HEK293 (cell line): ENCODE measurements around the gene PDZD4.

Source experiments
- CTCF ChIA-PET: fragments of 350-600 bp; formaldehyde crosslinking; extraction: SDS; loops from one replicate; lab custom pipeline; 2021; ENCODE audit warnings: antibody characterized with exemption; lab: Yijun Ruan, JAX
- POLR2A ChIA-PET: fragments of 300-600 bp; formaldehyde crosslinking; extraction: SDS; loops from one replicate; lab custom pipeline; 2020; ENCODE audit warnings: antibody characterized with exemption, inconsistent platforms; lab: Yijun Ruan, JAX
- H3K27ac ChIP-seq: fragments of 200-500 bp; sonication (Bioruptor generic); 2 replicates; pipeline ENCODE4 v1.5.1; 2014; ENCODE audit warnings: low read depth, low read length, control low read depth, inconsistent platforms; ENCODE audit errors: extremely low read depth
- H3K36me3 ChIP-seq, 2 experiments: fragments of 200-500 bp in 1 of 2; sonication (Bioruptor generic) in 1 of 2; 1 replicate in 1 of 2; 2 replicates in 1 of 2; pipeline ENCODE4 v1.5.1; 2014 to 2017; ENCODE audit warnings: inconsistent platforms in 2 of 2, low read length in 2 of 2; ENCODE audit not compliant: control insufficient read depth in 2 of 2, insufficient read depth in 1 of 2
- H3K4me1 ChIP-seq: fragments of 200-500 bp; sonication (Bioruptor generic); 2 replicates; pipeline ENCODE4 v1.5.1; 2014; ENCODE audit warnings: mild to moderate bottlenecking, low read length, inconsistent platforms; ENCODE audit not compliant: control insufficient read depth, insufficient read depth
- H3K4me3 ChIP-seq: 2 replicates; pipeline ENCODE4 v1.5.1; 2011; ENCODE audit warnings: low read depth, mild to moderate bottlenecking, control low read depth, low read length, moderate library complexity
- H3K9me3 ChIP-seq: fragments of 200-500 bp; sonication (Bioruptor generic); 2 replicates; pipeline ENCODE4 v1.5.1; 2014; ENCODE audit warnings: low read depth, low read length, inconsistent platforms; ENCODE audit not compliant: control insufficient read depth, insufficient read depth
- KLF1 ChIP-seq: fragments of 450-650 bp; formaldehyde crosslinking; IDR thresholded peaks from 2 replicates; pipeline ENCODE4 v1.5.1; 2016; ENCODE audit warnings: missing biosample characterization, missing genetic modification characterization
- KLF8 ChIP-seq: fragments of 450-650 bp; formaldehyde crosslinking; IDR thresholded peaks from 2 replicates; pipeline ENCODE4 v1.5.1; 2016; ENCODE audit warnings: missing biosample characterization, missing genetic modification characterization
- ZFP37 ChIP-seq: fragments of 450-650 bp; formaldehyde crosslinking; IDR thresholded peaks from 2 replicates; pipeline ENCODE4 v1.5.1; 2016; ENCODE audit warnings: missing biosample characterization, missing genetic modification characterization
- ZFP41 ChIP-seq: fragments of 450-650 bp; formaldehyde crosslinking; IDR thresholded peaks from 2 replicates; pipeline ENCODE4 v1.5.1; 2016; ENCODE audit warnings: missing biosample characterization, missing genetic modification characterization, borderline replicate concordance
- ZNF175 ChIP-seq: fragments of 450-650 bp; formaldehyde crosslinking; IDR thresholded peaks from 2 replicates; pipeline ENCODE4 v1.5.1; 2016; ENCODE audit warnings: missing biosample characterization, missing genetic modification characterization
- ZNF404 ChIP-seq: fragments of 450-650 bp; formaldehyde crosslinking; IDR thresholded peaks from 2 replicates; pipeline ENCODE4 v1.5.1; 2017; ENCODE audit warnings: missing biosample characterization, missing genetic modification characterization
- ZNF560 ChIP-seq: fragments of 450-650 bp; formaldehyde crosslinking; IDR thresholded peaks from 2 replicates; pipeline ENCODE4 v1.5.1; 2017; ENCODE audit warnings: missing biosample characterization, missing genetic modification characterization, borderline replicate concordance
- ZNF571 ChIP-seq: fragments of 450-650 bp; formaldehyde crosslinking; IDR thresholded peaks from 2 replicates; pipeline ENCODE4 v1.5.0; 2017; ENCODE audit warnings: missing biosample characterization, missing genetic modification characterization
- ZNF664 ChIP-seq: fragments of 450-650 bp; formaldehyde crosslinking; IDR thresholded peaks from 2 replicates; pipeline ENCODE4 v1.5.1; 2016; ENCODE audit warnings: missing biosample characterization, missing genetic modification characterization
- ZNF76 ChIP-seq: fragments of 450-650 bp; formaldehyde crosslinking; IDR thresholded peaks from 2 replicates; pipeline ENCODE4; 2016; ENCODE audit warnings: low read depth, missing biosample characterization, missing genetic modification characterization, borderline replicate concordance
- ZNF791 ChIP-seq: fragments of 450-650 bp; formaldehyde crosslinking; IDR thresholded peaks from 2 replicates; pipeline ENCODE4 v1.5.1; 2016; ENCODE audit warnings: missing biosample characterization, missing genetic modification characterization
- ZSCAN16 ChIP-seq: fragments of 450-650 bp; formaldehyde crosslinking; IDR thresholded peaks from 2 replicates; pipeline ENCODE4 v1.5.1; 2016; ENCODE audit warnings: missing biosample characterization, missing genetic modification characterization
- TF ChIP-seq, protein P1 (sequence below): fragments of 450-650 bp; formaldehyde crosslinking; IDR thresholded peaks from 2 replicates; pipeline ENCODE4 v1.5.1; 2016; ENCODE audit warnings: missing biosample characterization, missing genetic modification characterization
- TF ChIP-seq, protein P2 (sequence below): fragments of 450-650 bp; formaldehyde crosslinking; IDR thresholded peaks from 2 replicates; pipeline ENCODE4 v1.5.1; 2016; ENCODE audit warnings: missing biosample characterization, missing genetic modification characterization
- TF ChIP-seq, protein P3 (sequence below): IDR thresholded peaks from 2 replicates; pipeline ENCODE4 v1.6.1; 2011; ENCODE audit warnings: mild to moderate bottlenecking, low read depth, low read length, borderline replicate concordance
- TF ChIP-seq, protein P4 (sequence below): fragments of 450-650 bp; formaldehyde crosslinking; IDR thresholded peaks from 2 replicates; pipeline ENCODE4 v1.5.1; 2017; ENCODE audit warnings: missing biosample characterization, missing genetic modification characterization

The PDZD4 gene

DNA sequence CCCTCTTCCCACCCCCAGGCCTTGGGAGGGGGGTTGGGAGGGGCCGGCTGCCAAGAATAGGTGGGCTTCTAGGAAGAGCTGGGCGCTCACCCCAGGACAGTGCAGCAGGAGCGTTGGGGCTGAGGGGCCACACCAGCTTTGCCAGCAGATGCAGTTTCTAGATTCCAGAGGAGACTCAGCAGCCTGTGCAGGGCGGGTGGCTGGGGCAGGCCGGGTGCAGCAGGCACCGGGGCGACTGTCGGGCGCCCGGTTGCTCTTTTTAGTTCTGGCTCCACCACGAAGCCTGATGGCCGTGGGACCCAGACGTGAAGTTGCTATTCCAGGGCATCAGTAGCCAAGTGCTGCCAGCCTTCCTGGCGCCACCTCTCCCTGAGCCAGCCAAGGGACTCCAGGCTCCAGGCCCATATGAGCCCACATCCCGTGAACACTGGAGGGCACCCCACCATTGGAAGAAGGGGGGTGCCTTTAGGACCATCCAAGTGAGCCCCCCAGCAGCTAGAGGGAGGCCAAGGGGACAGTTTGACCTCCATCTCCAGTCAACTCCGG lies 30.1 kb downstream of the PDZD4 start:
- ChIA-PET CTCF (interaction anchor here (0.6 kb wide), 1 partner anchor 146 kb away, joined by 6 read pairs; no protein-coding TSS in a partner anchor), POLR2A (no interaction called here)
- no peak for TF ChIP-seq ZSCAN16
- TF ChIP-seq, protein P1, sequence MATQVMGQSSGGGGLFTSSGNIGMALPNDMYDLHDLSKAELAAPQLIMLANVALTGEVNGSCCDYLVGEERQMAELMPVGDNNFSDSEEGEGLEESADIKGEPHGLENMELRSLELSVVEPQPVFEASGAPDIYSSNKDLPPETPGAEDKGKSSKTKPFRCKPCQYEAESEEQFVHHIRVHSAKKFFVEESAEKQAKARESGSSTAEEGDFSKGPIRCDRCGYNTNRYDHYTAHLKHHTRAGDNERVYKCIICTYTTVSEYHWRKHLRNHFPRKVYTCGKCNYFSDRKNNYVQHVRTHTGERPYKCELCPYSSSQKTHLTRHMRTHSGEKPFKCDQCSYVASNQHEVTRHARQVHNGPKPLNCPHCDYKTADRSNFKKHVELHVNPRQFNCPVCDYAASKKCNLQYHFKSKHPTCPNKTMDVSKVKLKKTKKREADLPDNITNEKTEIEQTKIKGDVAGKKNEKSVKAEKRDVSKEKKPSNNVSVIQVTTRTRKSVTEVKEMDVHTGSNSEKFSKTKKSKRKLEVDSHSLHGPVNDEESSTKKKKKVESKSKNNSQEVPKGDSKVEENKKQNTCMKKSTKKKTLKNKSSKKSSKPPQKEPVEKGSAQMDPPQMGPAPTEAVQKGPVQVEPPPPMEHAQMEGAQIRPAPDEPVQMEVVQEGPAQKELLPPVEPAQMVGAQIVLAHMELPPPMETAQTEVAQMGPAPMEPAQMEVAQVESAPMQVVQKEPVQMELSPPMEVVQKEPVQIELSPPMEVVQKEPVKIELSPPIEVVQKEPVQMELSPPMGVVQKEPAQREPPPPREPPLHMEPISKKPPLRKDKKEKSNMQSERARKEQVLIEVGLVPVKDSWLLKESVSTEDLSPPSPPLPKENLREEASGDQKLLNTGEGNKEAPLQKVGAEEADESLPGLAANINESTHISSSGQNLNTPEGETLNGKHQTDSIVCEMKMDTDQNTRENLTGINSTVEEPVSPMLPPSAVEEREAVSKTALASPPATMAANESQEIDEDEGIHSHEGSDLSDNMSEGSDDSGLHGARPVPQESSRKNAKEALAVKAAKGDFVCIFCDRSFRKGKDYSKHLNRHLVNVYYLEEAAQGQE = no peak
- TF ChIP-seq ZNF664 = no peak
- no peak for TF ChIP-seq ZFP37 (tag by site-specific recombination)
- no peak for TF ChIP-seq ZNF791 (tag by site-specific recombination)
- TF ChIP-seq ZNF404 (tag by site-specific recombination) = no peak
- TF ChIP-seq, protein P2, sequence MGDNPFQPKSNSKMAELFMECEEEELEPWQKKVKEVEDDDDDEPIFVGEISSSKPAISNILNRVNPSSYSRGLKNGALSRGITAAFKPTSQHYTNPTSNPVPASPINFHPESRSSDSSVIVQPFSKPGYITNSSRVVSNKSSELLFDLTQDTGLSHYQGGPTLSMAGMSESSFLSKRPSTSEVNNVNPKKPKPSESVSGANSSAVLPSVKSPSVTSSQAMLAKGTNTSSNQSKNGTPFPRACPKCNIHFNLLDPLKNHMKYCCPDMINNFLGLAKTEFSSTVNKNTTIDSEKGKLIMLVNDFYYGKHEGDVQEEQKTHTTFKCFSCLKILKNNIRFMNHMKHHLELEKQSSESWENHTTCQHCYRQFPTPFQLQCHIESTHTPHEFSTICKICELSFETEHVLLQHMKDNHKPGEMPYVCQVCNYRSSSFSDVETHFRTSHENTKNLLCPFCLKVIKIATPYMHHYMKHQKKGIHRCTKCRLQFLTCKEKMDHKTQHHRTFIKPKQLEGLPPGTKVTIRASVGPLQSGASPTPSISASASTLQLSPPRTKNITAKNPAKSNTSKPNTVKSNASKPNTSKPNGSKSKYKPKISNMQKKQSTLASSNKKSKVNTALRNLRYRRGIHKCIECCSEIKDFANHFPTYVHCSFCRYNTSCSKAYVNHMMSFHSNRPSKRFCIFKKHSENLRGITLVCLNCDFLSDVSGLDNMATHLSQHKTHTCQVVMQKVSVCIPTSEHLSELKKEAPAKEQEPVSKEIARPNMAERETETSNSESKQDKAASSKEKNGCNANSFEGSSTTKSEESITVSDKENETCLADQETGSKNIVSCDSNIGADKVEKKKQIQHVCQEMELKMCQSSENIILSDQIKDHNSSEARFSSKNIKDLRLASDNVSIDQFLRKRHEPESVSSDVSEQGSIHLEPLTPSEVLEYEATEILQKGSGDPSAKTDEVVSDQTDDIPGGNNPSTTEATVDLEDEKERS (tag by site-specific recombination) = no peak
- no peak for TF ChIP-seq ZNF76
- TF ChIP-seq, protein P3, sequence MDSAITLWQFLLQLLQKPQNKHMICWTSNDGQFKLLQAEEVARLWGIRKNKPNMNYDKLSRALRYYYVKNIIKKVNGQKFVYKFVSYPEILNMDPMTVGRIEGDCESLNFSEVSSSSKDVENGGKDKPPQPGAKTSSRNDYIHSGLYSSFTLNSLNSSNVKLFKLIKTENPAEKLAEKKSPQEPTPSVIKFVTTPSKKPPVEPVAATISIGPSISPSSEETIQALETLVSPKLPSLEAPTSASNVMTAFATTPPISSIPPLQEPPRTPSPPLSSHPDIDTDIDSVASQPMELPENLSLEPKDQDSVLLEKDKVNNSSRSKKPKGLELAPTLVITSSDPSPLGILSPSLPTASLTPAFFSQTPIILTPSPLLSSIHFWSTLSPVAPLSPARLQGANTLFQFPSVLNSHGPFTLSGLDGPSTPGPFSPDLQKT = no peak
- H3K4me3 ChIP-seq = no peak overlapping the region
- H3K27ac ChIP-seq = no peak overlapping the region
- peaks cover 5 to 40% of the 10 kb centered on the region in 2 experiments; a peak in 2 of 3 replicates for H3K36me3 ChIP-seq
- H3K9me3 ChIP-seq = no peaks in the 10 kb centered on the region
- no peaks in the 10 kb centered on the region for H3K4me1 ChIP-seq

DNA sequence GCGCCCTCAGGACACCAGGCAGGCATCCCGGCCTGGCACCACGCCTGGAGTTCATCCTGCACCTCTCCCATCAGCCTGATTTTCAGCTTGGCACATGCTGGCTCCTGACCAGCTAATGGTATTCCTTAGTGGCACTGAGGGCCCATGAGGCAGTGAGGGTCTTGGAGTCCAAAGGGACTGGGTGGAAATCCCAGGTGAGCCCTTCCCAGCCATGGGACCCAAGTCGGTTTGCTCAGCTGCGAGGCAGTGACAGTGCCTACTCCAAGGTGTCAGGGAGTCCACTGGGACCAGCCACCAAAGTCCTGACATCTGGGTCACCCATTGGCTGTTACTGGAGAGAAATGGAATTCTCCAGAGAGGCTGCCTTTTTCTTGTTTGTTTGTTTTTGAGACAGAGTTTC lies 31.0 kb downstream of the PDZD4 start:
- H3K4me1 ChIP-seq = no peaks in the 10 kb centered on the region
- TF ChIP-seq ZNF175 = no peak
- TF ChIP-seq, protein P4, sequence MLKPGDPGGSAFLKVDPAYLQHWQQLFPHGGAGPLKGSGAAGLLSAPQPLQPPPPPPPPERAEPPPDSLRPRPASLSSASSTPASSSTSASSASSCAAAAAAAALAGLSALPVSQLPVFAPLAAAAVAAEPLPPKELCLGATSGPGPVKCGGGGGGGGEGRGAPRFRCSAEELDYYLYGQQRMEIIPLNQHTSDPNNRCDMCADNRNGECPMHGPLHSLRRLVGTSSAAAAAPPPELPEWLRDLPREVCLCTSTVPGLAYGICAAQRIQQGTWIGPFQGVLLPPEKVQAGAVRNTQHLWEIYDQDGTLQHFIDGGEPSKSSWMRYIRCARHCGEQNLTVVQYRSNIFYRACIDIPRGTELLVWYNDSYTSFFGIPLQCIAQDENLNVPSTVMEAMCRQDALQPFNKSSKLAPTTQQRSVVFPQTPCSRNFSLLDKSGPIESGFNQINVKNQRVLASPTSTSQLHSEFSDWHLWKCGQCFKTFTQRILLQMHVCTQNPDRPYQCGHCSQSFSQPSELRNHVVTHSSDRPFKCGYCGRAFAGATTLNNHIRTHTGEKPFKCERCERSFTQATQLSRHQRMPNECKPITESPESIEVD (tag by site-specific recombination) = no peak
- TF ChIP-seq KLF8 (tag by site-specific recombination) = no peak
- no peak for TF ChIP-seq KLF1
- no peak for TF ChIP-seq ZNF560 (tag by site-specific recombination)
- TF ChIP-seq ZFP41 = no peak
- TF ChIP-seq ZNF571 (tag by site-specific recombination) = no peak
- TF ChIP-seq, all 188 proteins: peak for 0
- Histone ChIP-seq H3K36me3 (peaks cover 5 to 40% of the 10 kb centered on the region in 2 experiments; a peak in 2 of 3 replicates), H3K27ac (no peak overlapping the region), H3K4me3 (no peak overlapping the region), H3K9me3 (no peaks in the 10 kb centered on the region)
- ChIA-PET CTCF (interaction anchor here (0.7 to 1.0 kb wide), 2 partner anchors 154 to 260 kb away, joined by 3 read pairs; no protein-coding TSS in a partner anchor), POLR2A (no interaction called here)
